HepG2 (cell line): ENCODE measurements around the gene BBS9. TPM values are rescaled to one million over a fixed set of nuclear protein-coding genes. Genes with fewer than 3 reads are reported as not detected.

Experiments used
- ATAC-seq: fragments of 200-7000 bp; cut with Tn5 transposase; 3 replicates; pipeline ENCODE4 v1.9.1; 2020; ENCODE audit warnings: mild to moderate bottlenecking, moderate library complexity
- BruUV-seq: library from RNA; stranded (reverse); fragments of 400-500 nt; replicated peaks from 2 replicates; lab custom pipeline; 2021; lab: Mats Ljungman, UMichigan
- CTCF ChIA-PET: fragments of 300-600 bp; formaldehyde crosslinking; extraction: SDS; loops from one replicate; lab custom pipeline; 2021; ENCODE audit warnings: low total read pairs, inconsistent platforms, low intra/inter-chr PET ratio; lab: Yijun Ruan, JAX
- POLR2A ChIA-PET: fragments of 350-600 bp; sonication (Branson Sonifier 250); formaldehyde crosslinking; loops from one replicate; lab custom pipeline; 2020; ENCODE audit warnings: antibody characterized with exemption, inconsistent platforms; lab: Yijun Ruan, JAX
- DNase-seq: peaks from one replicate; pipeline ENCODE4 v3.0.0-alpha.2; 2015; ENCODE audit warnings: low spot score
- FAIRE-seq: peaks from 3 replicates; lab custom pipeline; 2011; peaks lifted over from hg19 to GRCh38; lab: Jason Lieb, UNC
- H2AFZ ChIP-seq: one replicate; pipeline ENCODE4 v1.6.1; 2011; ENCODE audit warnings: low read length, inconsistent platforms
- H3K27ac ChIP-seq: fragments of 300-600 bp; 3 replicates; pipeline ENCODE4 v1.8.0; 2011; ENCODE audit warnings: mixed run types, mild to moderate bottlenecking, mixed read lengths, low read length, inconsistent platforms; ENCODE audit not compliant: insufficient read depth; ENCODE audit errors: extremely low read length
- H3K27me3 ChIP-seq, 2 experiments: fragments of 200-600 bp in 1 of 2; 2 replicates in 1 of 2; 3 replicates in 1 of 2; pipeline versions ENCODE4 v1.6.0 to v1.8.0; 2011; ENCODE audit warnings: low read length in 2 of 2, mild to moderate bottlenecking in 2 of 2, moderate library complexity in 2 of 2, inconsistent platforms in 1 of 2; ENCODE audit not compliant: insufficient read depth in 2 of 2, control insufficient read depth in 1 of 2
- H3K36me3 ChIP-seq, 2 experiments: fragments of 200-600 bp in 1 of 2; replicated peaks in 1 of 2; 2 replicates in 1 of 2; 3 replicates in 1 of 2; pipeline versions ENCODE4 v1.5.1 to v1.8.0; 2011; ENCODE audit warnings: low read length in 2 of 2, inconsistent platforms in 1 of 2; ENCODE audit not compliant: insufficient read depth in 2 of 2, control insufficient read depth in 1 of 2
- H3K4me1 ChIP-seq: 2 replicates; pipeline ENCODE4 v1.5.1; 2012; ENCODE audit warnings: low read length, inconsistent platforms; ENCODE audit not compliant: insufficient read depth
- H3K4me2 ChIP-seq: 2 replicates; pipeline ENCODE4 v1.6.0; 2011; ENCODE audit warnings: low read depth, low read length, inconsistent platforms
- H3K4me3 ChIP-seq, 3 experiments: fragments of 200-600 bp in 1 of 3; sonication (generic), shearing (Covaris generic) in 1 of 3; replicated peaks in 1 of 3; 2 replicates each; pipeline ENCODE4 v1.5.1; 2011 to 2016; ENCODE audit warnings: low read length in 3 of 3, inconsistent platforms in 2 of 3, low read depth in 2 of 3, mild to moderate bottlenecking in 2 of 3, control low read depth in 1 of 3, mixed read lengths in 1 of 3; ENCODE audit not compliant: insufficient read depth in 1 of 3
- H3K79me2 ChIP-seq: one replicate; pipeline ENCODE4 v1.6.1; 2011; ENCODE audit warnings: low read length, inconsistent platforms; ENCODE audit not compliant: insufficient read depth
- H3K9ac ChIP-seq: 2 replicates; pipeline ENCODE4 v1.6.0; 2011; ENCODE audit warnings: mild to moderate bottlenecking, low read depth, low read length, inconsistent platforms; ENCODE audit not compliant: insufficient read depth
- H3K9me3 ChIP-seq: 2 replicates; pipeline ENCODE4 v1.5.1; 2012; ENCODE audit warnings: mild to moderate bottlenecking, low read length
- H4K20me1 ChIP-seq: 2 replicates; pipeline ENCODE4 v1.6.0; 2011; ENCODE audit warnings: inconsistent platforms, mild to moderate bottlenecking, low read length, moderate library complexity; ENCODE audit not compliant: insufficient read depth
- ATM ChIP-seq: fragments of 450-650 bp; IDR thresholded peaks from 2 replicates; pipeline ENCODE4 v1.7.1; 2017; ENCODE audit warnings: mild to moderate bottlenecking, borderline replicate concordance
- MTF2 ChIP-seq: sonication (generic); formaldehyde crosslinking; IDR thresholded peaks from 2 replicates; pipeline ENCODE4 v1.5.0; 2020; ENCODE audit warnings: missing genetic modification reagents, borderline replicate concordance
- MYPOP ChIP-seq: sonication (generic); formaldehyde crosslinking; IDR thresholded peaks from 2 replicates; pipeline ENCODE4 v1.8.1; 2023; ENCODE audit warnings: mild to moderate bottlenecking, moderate library complexity, missing genetic modification reagents
- PTBP1 ChIP-seq: fragments of 200-400 bp; formaldehyde crosslinking; IDR thresholded peaks from 2 replicates; pipeline ENCODE4 v1.6.1; 2018; ENCODE audit warnings: low read length, low read depth; ENCODE audit not compliant: poor library complexity, severe bottlenecking
- TEAD2 ChIP-seq: sonication (generic); formaldehyde crosslinking; IDR thresholded peaks from 2 replicates; pipeline ENCODE4 v1.9.0; 2021; ENCODE audit warnings: missing genetic modification reagents
- THAP11 ChIP-seq: IDR thresholded peaks from 2 replicates; pipeline ENCODE4 v1.6.1; 2016; ENCODE audit warnings: missing biosample characterization, missing genetic modification reagents
- ZC3H13 ChIP-seq: sonication (generic); formaldehyde crosslinking; IDR thresholded peaks from 2 replicates; pipeline ENCODE4 v1.8.1; 2023; ENCODE audit warnings: mild to moderate bottlenecking, missing genetic modification reagents, moderate library complexity
- ZNF232 ChIP-seq: sonication (generic); formaldehyde crosslinking; IDR thresholded peaks from 2 replicates; pipeline ENCODE4 v1.4.0; 2020; ENCODE audit warnings: missing genetic modification reagents, borderline replicate concordance
- ZNF3 ChIP-seq: IDR thresholded peaks from 2 replicates; pipeline ENCODE4 v1.7.0; 2017; ENCODE audit warnings: inconsistent platforms
- ZNF44 ChIP-seq: sonication (generic); formaldehyde crosslinking; IDR thresholded peaks from 2 replicates; pipeline ENCODE4 v1.5.1; 2020; ENCODE audit warnings: mild to moderate bottlenecking, missing genetic modification reagents
- ZNF557 ChIP-seq: sonication (generic); formaldehyde crosslinking; IDR thresholded peaks from 2 replicates; pipeline ENCODE4 v1.4.0; 2020; ENCODE audit warnings: missing genetic modification reagents
- ZNF724P ChIP-seq: sonication (generic); formaldehyde crosslinking; IDR thresholded peaks from 2 replicates; pipeline ENCODE4 v1.8.0; 2022; ENCODE audit warnings: missing genetic modification reagents, borderline replicate concordance
- ZNF781 ChIP-seq: sonication (generic); formaldehyde crosslinking; IDR thresholded peaks from 2 replicates; pipeline ENCODE4 v1.5.1; 2020; ENCODE audit warnings: borderline replicate concordance, mild to moderate bottlenecking, missing genetic modification reagents; ENCODE audit errors: not compliant biosample characterization
- ZNF850 ChIP-seq: sonication (generic); formaldehyde crosslinking; conservative IDR thresholded peaks from 2 replicates; pipeline ENCODE4 v1.9.0; 2021; ENCODE audit warnings: mild to moderate bottlenecking, missing genetic modification reagents
- ZNF878 ChIP-seq: sonication (generic); formaldehyde crosslinking; IDR thresholded peaks from 2 replicates; pipeline ENCODE4 v1.8.1; 2023; ENCODE audit warnings: mild to moderate bottlenecking, missing genetic modification reagents, moderate library complexity
- ZSCAN20 ChIP-seq: sonication (generic); formaldehyde crosslinking; IDR thresholded peaks from 2 replicates; pipeline ENCODE4 v1.4.0; 2020; ENCODE audit warnings: missing genetic modification reagents, mild to moderate bottlenecking, borderline replicate concordance
- WGBS: methylation state at CpG from one replicate; pipeline ENCODE4 v1.1.6; 2017; ENCODE audit warnings: low lambda C conversion rate; 5-methylcytosine and 5-hydroxymethylcytosine counted together
- in situ Hi-C: cut with HindIII; loops from 2 replicates; pipeline ENCODE4 v1.10.0; 2017; ENCODE audit warnings: low pct_unique_long_range_greater_than_20kb; ENCODE audit not compliant: extremely low pct_ligation_motif_present
- intact Hi-C: fragments of 100-400 bp; cut with micrococcal nuclease; formaldehyde crosslinking; loops from one replicate; pipeline ENCODE4 v1.10.0; 2022; ENCODE audit not compliant: unreplicated experiment
- polyA plus RNA-seq, 8 experiments: library from polyadenylated mRNA; depleted of rRNA in 3 of 8; stranded (reverse) in 7 of 8; unstranded in 1 of 8; fragments of >200 nt; fragmentation: Illumina TruSeq in 4 of 8; extraction: Trizol in 4 of 8; gene quantifications; 2 replicates each; pipeline versions ENCODE4 v1.2.1 to v1.2.3, GENCODE V29; 2011 to 2016; ENCODE audit warnings: low read depth in 4 of 8, missing spikeins in 1 of 8, mixed read lengths in 1 of 8; ENCODE audit not compliant: insufficient read depth in 1 of 8
- total RNA-seq, 5 experiments: library from RNA; depleted of rRNA; stranded (reverse); fragments of >200 nt; fragmentation: Illumina TruSeq; extraction: Trizol; gene quantifications; 2 replicates each; pipeline ENCODE4 v1.2.3, GENCODE V29; 2016; ENCODE audit warnings: low read depth in 1 of 5

The BBS9 gene
- total and polyA plus RNA-seq, 2 of the 13 experiments (the other 11 are each of a cell fraction or from before 2014, with no cell fraction given): 5.1 to 7.8 TPM

GRCh38 chr7:33100770-33101169 is 28.6 kb upstream of the BBS9 start:
- Histone ChIP-seq H3K4me1 (0 out of 2 replicates have a peak, but pooled peaks cover 9% of the 10 kb centered on the region), H3K27ac (no peak overlapping the region), H4K20me1 (0 out of 2 replicates have a peak, but pooled peaks cover 3% of the 10 kb centered on the region), H3K27me3 (no peaks in the 10 kb centered on the region), H3K4me3 (no peak overlapping the region), H3K79me2 (peaks cover 20% of the 10 kb centered on the region), H3K36me3 (peaks cover 26 to 74% of the 10 kb centered on the region in 2 experiments), H3K9me3 (no peaks in the 10 kb centered on the region), H3K4me2 (no peak overlapping the region), H2AFZ (no peak overlapping the region), H3K9ac (no peak overlapping the region)
- ChIA-PET POLR2A (no interaction called here), CTCF (no interaction called here)
- TF ChIP-seq ZNF878 (CRISPR knock-in tag) (no peak), ZNF3 (no peak), MTF2 (CRISPR knock-in tag) (no peak), ZC3H13 (CRISPR knock-in tag) (no peak), TEAD2 (CRISPR knock-in tag) (no peak), ZNF850 (CRISPR knock-in tag) (no peak), ZNF724P (no peak)
- FAIRE-seq (no peak), DNase-seq (no peak), ATAC-seq (no peak)
- in situ Hi-C loops (no loop called here), intact Hi-C loops (no loop called here)
- WGBS: 94% methylated on average over 3 of the region's 3 CpGs
- no TSS peak for BruUV-seq

- FAIRE-seq (no peak), ATAC-seq (no peak), DNase-seq (no peak)
- Histone ChIP-seq H3K27me3 (no peaks in the 10 kb centered on the region), H3K4me1 (peaks cover 20% of the 10 kb centered on the region), H3K27ac (no peak overlapping the region), H3K79me2 (peaks cover 31% of the 10 kb centered on the region), H3K4me3 (no peak overlapping the region), H4K20me1 (0 out of 2 replicates have a peak, but pooled peaks cover 3% of the 10 kb centered on the region), H3K4me2 (no peak overlapping the region), H3K9me3 (no peaks in the 10 kb centered on the region), H3K9ac (no peak overlapping the region), H2AFZ (no peak overlapping the region), H3K36me3 (peaks cover 25 to 66% of the 10 kb centered on the region in 2 experiments)
- intact Hi-C loops (no loop called here), in situ Hi-C loops (no loop called here)
- no TSS peak for BruUV-seq
- 94% methylated on average over 3 of the region's 3 CpGs for WGBS
- POLR2A ChIA-PET: no interaction called here
- CTCF ChIA-PET: no interaction called here
- TF ChIP-seq MYPOP: no peak
- no peak for TF ChIP-seq PTBP1
- no peak for TF ChIP-seq ZNF557 (CRISPR knock-in tag)
- no peak for TF ChIP-seq ATM
- no peak for TF ChIP-seq ZSCAN20
- no peak for TF ChIP-seq ZNF44 (CRISPR knock-in tag)
- TF ChIP-seq THAP11: no peak
- no peak for TF ChIP-seq ZNF232 (CRISPR knock-in tag)
- no peak for TF ChIP-seq ZNF781
These were observed 27.5 kb upstream of the BBS9 start for GRCh38 chr7:33101906-33102305.
